Suprapubic skin (tissue), 4 donors: ENCODE data around the gene TARS3.

Experiments
- POLR2A ChIP-seq, 2 donors: fragments of 450-650 bp; IDR thresholded peaks; one replicate each; pipeline ENCODE4 v1.6.1; 2017; ENCODE audit warnings: antibody characterized with exemption in 2 of 2, mild to moderate bottlenecking in 2 of 2, moderate library complexity in 2 of 2
- POLR2AphosphoS5 ChIP-seq, 3 donors: sonication (generic); formaldehyde crosslinking; IDR thresholded peaks; one replicate each; pipeline ENCODE4 v1.6.1; 2017; ENCODE audit warnings: antibody characterized with exemption in 3 of 3
- TF ChIP-seq, protein P1 (sequence below), 2 donors: fragments of 200-600 bp in 1 of 2; fragments of 450-650 bp in 1 of 2; sonication (generic) in 1 of 2; IDR thresholded peaks; one replicate each; pipeline ENCODE4 v1.5.1; 2016 to 2019; ENCODE audit warnings: antibody characterized with exemption in 2 of 2, mild to moderate bottlenecking in 1 of 2, moderate library complexity in 1 of 2

DNA sequence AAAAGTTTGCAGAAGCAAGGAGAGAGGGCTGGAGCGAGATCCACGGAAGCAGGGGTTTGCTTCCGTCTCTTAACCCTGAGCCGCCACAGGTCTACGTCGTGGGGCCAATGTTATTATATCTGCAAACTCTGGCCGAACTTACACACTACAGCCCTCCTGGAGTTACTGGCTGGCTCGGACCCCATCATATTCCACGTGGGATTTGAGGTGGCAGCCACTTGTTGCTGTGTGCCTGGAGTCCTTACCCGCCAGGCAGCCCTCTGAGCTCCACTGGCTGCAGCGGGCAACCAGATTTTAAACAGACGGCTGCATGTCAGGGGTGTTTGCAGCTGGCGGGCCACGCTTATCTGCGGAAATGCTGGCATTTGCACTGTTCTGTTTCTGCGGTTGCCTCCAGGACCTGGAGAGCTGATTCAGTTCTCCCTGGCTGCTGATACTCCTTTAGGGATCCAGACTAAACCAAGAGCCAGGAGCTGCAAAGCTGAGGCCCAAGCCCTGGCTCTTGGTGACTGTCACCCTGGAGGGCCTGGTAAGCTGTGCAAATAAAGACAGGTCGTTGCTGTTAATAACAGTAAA, 106.8 kb downstream of the TARS3 start:
- TF ChIP-seq, protein P1, sequence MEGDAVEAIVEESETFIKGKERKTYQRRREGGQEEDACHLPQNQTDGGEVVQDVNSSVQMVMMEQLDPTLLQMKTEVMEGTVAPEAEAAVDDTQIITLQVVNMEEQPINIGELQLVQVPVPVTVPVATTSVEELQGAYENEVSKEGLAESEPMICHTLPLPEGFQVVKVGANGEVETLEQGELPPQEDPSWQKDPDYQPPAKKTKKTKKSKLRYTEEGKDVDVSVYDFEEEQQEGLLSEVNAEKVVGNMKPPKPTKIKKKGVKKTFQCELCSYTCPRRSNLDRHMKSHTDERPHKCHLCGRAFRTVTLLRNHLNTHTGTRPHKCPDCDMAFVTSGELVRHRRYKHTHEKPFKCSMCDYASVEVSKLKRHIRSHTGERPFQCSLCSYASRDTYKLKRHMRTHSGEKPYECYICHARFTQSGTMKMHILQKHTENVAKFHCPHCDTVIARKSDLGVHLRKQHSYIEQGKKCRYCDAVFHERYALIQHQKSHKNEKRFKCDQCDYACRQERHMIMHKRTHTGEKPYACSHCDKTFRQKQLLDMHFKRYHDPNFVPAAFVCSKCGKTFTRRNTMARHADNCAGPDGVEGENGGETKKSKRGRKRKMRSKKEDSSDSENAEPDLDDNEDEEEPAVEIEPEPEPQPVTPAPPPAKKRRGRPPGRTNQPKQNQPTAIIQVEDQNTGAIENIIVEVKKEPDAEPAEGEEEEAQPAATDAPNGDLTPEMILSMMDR (IDR thresholded peaks at IDR 0.05): no peak
- no peak for TF ChIP-seq POLR2AphosphoS5 (IDR thresholded peaks at IDR 0.05)
- TF ChIP-seq POLR2A (IDR thresholded peaks at IDR 0.05): no peak
